IPS-20b (cell line): ENCODE measurements around the gene STK4.
A peak's percentile ranks its signal among the peaks of the same experiment; 100 is the strongest.

Source experiments
- H3K27ac ChIP-seq: one replicate; pipeline ENCODE4 v1.5.1; 2013; ENCODE audit warnings: low read length
- H3K27me3 ChIP-seq: 2 replicates; pipeline ENCODE4 v1.6.1; 2013; ENCODE audit warnings: mild to moderate bottlenecking, low read length, inconsistent platforms; ENCODE audit not compliant: insufficient read depth
- H3K36me3 ChIP-seq: 2 replicates; pipeline ENCODE4 v1.6.1; 2013; ENCODE audit warnings: low read depth, mild to moderate bottlenecking, inconsistent platforms, low read length, moderate library complexity; ENCODE audit not compliant: insufficient read depth
- H3K4me1 ChIP-seq: 2 replicates; pipeline ENCODE4 v1.6.1; 2013; ENCODE audit warnings: mild to moderate bottlenecking, control low read depth, inconsistent platforms, low read length, moderate library complexity; ENCODE audit not compliant: insufficient read depth
- H3K4me3 ChIP-seq: 2 replicates; pipeline ENCODE4 v1.5.1; 2013; ENCODE audit warnings: mild to moderate bottlenecking, low read length, inconsistent platforms
- H3K9ac ChIP-seq: 2 replicates; pipeline ENCODE4 v1.6.1; 2013; ENCODE audit warnings: low read depth, mild to moderate bottlenecking, inconsistent platforms, low read length, moderate library complexity
- H3K9me3 ChIP-seq: 2 replicates; pipeline ENCODE4 v1.6.1; 2013; ENCODE audit warnings: mild to moderate bottlenecking, low read depth, low read length, inconsistent platforms; ENCODE audit not compliant: insufficient read depth

Gene STK4

DNA sequence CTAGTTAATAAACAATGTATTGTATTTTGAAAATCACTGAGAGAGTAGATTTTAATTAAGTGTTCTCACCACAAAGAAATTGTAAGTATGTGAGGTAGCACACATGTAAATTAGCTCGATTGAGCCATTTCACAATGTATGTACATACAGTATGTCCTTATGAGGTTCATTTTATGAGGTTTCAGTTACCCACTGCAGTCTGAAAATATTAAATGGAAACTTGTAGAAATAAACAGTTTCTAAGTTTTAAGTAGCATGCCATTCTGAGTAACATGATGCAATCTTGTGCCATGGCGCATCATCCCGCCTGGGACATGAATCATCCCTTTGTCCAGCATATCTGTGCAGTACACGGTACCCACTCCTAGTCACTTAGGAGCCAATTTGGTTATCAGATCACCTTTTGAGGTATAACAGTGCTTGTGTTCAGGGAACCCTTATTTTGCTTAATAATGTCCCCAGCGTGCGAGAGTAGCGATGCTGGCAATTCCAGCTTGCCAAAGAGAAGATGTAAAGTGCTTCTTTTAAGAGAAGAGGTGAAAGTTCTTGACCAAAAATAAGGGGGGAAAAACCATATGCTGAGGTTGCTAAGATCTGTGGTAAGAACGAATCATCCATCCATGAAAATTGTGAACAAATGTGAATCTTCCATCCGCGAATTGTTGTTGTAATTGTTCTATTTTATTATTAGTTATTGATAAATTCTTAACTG is 69.9 kb downstream of the STK4 start:
- peaks cover 30% of the 10 kb centered on the region for H3K4me1 ChIP-seq
- no peaks in the 10 kb centered on the region for H3K9me3 ChIP-seq
- H3K9ac ChIP-seq = 0 out of 2 replicates have a peak overlapping the region, but pooled peaks have one; percentile 0
- H3K27ac ChIP-seq = no peak overlapping the region
- no peak overlapping the region for H3K4me3 ChIP-seq
- no peaks in the 10 kb centered on the region for H3K36me3 ChIP-seq
- no peaks in the 10 kb centered on the region for H3K27me3 ChIP-seq

DNA sequence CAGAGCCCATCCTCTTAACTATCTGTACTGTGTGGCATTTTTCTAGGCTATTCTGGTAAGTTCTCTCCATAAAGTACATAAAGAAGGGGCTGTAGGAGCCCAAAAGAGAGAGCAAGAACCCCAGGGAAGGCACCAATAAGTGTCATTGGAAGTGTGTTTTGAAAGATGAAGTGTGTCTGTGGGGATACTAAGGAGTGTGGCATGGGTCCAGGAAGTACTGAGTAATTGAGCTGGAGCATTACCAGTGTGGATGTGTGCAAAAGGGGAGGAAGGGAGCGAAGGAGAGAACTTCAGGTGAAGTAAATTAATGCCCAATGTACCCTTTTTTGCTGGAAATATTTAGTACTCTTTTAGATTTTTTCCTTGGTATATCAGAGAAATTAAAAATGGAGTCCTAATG is 70.7 kb downstream of the STK4 start:
- H3K9ac ChIP-seq = no peak overlapping the region
- H3K4me3 ChIP-seq = no peak overlapping the region
- H3K36me3 ChIP-seq = no peaks in the 10 kb centered on the region
- H3K9me3 ChIP-seq = no peaks in the 10 kb centered on the region
- H3K27me3 ChIP-seq = no peaks in the 10 kb centered on the region
- H3K4me1 ChIP-seq = peaks cover 39% of the 10 kb centered on the region
- no peak overlapping the region for H3K27ac ChIP-seq

DNA sequence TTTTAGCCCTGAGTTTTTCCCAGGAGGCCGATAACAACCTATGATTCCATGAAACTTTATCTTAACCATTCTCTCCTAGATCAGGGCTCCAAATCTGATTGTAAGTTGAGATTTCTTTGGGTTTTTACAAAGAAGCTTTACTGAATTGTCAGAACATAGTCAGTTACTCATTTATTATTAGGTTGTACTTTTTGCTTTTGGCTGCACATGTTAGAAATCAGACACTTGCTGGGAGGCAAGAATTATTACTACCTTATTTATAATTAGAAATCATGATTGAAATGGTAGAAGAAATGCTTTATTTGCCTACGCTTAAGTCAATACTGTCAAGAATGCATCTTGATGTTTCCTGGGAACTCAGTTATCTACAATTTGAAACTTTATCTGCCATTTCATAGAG is 71.3 kb downstream of the STK4 start:
- Histone ChIP-seq H3K4me1 (peaks cover 41% of the 10 kb centered on the region), H3K9me3 (no peaks in the 10 kb centered on the region)

DNA sequence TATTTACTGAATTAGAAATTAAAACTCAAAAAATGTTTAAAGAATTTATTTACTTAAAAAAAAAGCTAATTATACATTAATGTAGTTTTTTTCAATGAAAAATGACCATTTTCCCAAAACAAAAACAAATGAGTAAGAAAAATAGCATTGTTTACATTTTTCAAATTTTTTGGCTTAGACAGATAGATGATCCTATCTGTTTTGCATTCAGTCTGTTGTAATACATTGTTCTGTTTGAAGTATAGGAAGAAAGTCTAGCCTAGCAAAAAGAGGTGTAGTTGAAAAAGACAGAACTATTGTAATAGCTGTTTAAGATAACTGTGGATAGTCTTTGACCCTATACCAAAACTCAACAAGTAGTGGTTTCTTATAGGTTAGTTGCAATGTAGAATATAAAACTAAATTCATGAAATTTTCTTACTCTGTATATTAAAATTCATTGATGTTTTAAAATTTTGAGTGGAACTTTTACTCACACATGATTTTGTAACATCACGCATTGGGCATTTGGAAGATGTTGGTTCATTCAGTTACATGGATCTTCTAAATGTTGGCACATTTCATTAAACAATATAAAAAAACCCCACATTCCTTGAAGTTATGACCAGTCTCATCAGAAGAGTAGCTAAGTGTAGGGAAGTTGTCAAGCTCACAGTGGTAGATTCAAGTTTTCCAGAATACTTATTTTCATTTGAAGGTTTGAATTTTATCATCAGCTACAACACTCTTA is 72.6 kb downstream of the STK4 start:
- peaks cover 41% of the 10 kb centered on the region for H3K4me1 ChIP-seq
- H3K9me3 ChIP-seq = no peaks in the 10 kb centered on the region
- no peaks in the 10 kb centered on the region for H3K36me3 ChIP-seq
- H3K27ac ChIP-seq = no peak overlapping the region
- H3K9ac ChIP-seq = no peak overlapping the region
- H3K27me3 ChIP-seq = no peaks in the 10 kb centered on the region
- no peak overlapping the region for H3K4me3 ChIP-seq

More for the DNA sequence above, 71.3 kb downstream of the STK4 start:
- Histone ChIP-seq H3K36me3 (no peaks in the 10 kb centered on the region), H3K27ac (no peak overlapping the region), H3K27me3 (no peaks in the 10 kb centered on the region), H3K4me3 (no peak overlapping the region), H3K9ac (no peak overlapping the region)

DNA sequence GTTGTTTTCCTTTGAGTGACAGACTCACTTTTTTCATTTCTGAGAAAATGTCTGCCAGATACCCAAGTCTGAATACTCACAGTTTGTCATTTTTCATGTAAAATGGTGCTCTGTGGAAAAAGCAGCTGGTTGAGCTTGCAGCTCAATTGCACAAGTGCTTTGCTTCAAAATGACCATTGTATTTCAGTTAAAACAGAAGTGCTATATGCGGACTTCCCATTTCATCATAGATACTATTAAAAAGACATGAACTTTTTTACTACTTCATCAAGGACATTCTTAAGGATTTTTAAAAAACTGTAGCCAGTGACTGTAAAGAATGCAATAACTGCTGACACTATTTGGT is 73.1 kb downstream of the STK4 start:
- Histone ChIP-seq H3K27ac (no peak overlapping the region), H3K36me3 (no peaks in the 10 kb centered on the region), H3K27me3 (no peaks in the 10 kb centered on the region), H3K4me1 (peaks cover 41% of the 10 kb centered on the region), H3K9ac (no peak overlapping the region), H3K4me3 (no peak overlapping the region), H3K9me3 (no peaks in the 10 kb centered on the region)

DNA sequence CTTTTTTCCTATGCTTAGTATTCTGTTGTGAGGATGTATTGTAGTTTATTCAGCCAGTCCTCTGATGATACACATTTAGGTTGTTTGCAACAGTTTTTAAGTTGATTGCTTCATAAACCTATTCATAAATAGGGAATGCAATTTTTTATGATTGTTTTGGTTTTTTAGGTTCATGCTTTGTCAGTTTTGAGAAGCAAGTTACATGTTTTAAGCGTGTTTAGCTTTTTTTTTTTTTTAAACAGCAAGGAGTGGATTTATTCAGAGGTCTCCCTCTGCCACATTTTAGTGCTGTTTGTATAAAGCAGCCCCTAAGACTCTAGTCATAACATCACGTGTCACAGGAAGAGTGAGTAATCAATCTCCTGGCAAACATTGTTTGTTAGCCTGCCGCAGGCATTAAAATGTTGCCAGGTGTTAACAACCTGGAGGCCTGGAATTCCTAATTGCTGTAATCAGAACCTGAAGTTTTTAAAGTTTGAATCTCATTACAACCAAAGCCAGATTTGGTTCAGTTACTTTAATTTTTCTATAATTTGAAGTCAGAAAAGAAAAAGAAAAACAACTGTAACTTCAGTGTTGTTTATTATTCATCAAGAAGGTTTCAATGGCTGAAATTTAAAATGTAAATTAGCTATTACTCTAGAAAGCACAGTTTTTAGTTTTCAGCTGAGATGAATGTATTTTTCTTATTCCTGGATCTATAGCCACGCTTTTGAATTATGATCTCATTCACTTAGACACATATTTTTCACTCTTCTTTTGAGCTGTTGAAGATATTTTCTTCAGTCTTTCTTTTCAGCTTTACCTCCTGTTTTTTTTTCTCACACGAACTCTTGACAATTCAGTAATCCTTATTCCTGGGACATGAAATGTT is 75.4 kb downstream of the STK4 start:
- H3K9ac ChIP-seq = peak overlapping the region; percentile 14; the same call in 1 of the 2 replicates
- no peaks in the 10 kb centered on the region for H3K9me3 ChIP-seq
- H3K27ac ChIP-seq = peak overlapping the region; percentile 40
- peaks cover 38% of the 10 kb centered on the region for H3K4me1 ChIP-seq
- peak overlapping the region; percentile 18; the same call in 1 of the 2 replicates for H3K4me3 ChIP-seq
- no peaks in the 10 kb centered on the region for H3K36me3 ChIP-seq
- H3K27me3 ChIP-seq = no peaks in the 10 kb centered on the region

DNA sequence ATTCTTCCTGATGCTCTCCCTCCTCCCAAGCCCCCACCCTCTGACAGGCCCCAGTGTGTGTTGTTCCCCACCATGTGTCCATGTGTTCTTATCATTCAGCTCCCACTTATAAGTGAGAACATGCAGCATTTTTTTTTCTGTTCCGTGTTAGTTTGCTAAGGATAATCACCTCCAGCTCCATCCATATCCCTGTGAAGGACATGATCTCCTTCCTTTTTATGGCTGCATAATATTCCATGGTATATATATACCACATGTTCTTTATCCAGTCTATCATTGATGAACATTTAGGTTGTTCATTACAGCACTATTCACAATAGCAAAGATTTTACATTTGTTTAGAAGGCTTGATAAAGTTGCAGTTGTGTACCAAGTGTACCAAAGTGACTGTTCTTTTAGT is 76.7 kb downstream of the STK4 start:
- peaks cover 38% of the 10 kb centered on the region for H3K4me1 ChIP-seq
- H3K36me3 ChIP-seq = no peaks in the 10 kb centered on the region
- H3K9ac ChIP-seq = no peak overlapping the region
- no peak overlapping the region for H3K27ac ChIP-seq
- H3K4me3 ChIP-seq = no peak overlapping the region
- no peaks in the 10 kb centered on the region for H3K9me3 ChIP-seq
- no peaks in the 10 kb centered on the region for H3K27me3 ChIP-seq

DNA sequence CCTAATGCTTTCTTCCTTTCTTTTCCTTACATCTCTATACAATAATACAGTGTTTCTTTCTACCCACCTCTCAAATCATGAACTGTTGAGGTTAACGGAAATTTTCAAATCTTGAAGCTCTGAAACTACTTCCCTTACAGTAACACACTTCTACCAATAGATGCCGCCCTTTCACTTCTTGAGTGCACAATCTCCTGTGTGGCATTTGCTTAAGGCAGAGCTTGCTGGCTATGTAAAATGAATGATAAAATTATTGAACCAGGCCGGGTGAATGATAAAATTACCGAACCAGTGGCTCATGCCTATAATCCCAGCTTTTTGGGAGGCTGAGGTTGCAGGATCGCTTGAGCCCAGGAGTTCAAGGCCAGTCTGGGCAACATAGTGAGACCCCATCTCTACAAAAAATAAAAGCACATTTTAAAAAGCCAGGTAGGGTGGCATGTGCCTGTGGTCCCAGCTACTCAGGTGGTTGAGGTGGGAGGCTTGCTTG is 77.8 kb downstream of the STK4 start:
- no peaks in the 10 kb centered on the region for H3K27me3 ChIP-seq
- H3K4me1 ChIP-seq = peaks cover 31% of the 10 kb centered on the region
- no peak overlapping the region for H3K4me3 ChIP-seq
- no peaks in the 10 kb centered on the region for H3K9me3 ChIP-seq
- H3K36me3 ChIP-seq = no peaks in the 10 kb centered on the region
- H3K9ac ChIP-seq = no peak overlapping the region
- H3K27ac ChIP-seq = no peak overlapping the region

DNA sequence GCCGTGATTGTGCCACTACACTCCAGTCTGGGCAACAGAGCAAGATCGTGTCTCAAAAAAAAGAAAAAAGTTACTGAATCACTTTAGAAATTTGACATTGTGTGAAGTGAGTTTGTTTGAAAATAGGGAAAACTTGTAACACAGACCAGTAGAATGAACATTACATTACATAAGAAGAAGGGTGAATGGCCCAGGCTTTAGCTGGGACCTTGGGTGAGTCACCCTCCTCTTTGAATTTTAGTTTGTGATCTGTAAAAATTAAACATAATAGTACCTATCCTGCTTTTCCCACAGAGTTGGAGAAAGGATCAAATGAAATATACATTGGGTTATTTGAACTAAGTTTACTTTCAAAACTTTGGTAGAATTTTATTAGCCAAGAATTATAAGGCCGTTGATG is 78.3 kb downstream of the STK4 start:
- H3K4me3 ChIP-seq = no peak overlapping the region
- H3K36me3 ChIP-seq = no peaks in the 10 kb centered on the region
- no peak overlapping the region for H3K27ac ChIP-seq
- H3K9ac ChIP-seq = no peak overlapping the region
- no peaks in the 10 kb centered on the region for H3K9me3 ChIP-seq
- no peaks in the 10 kb centered on the region for H3K27me3 ChIP-seq
- H3K4me1 ChIP-seq = peaks cover 26% of the 10 kb centered on the region

DNA sequence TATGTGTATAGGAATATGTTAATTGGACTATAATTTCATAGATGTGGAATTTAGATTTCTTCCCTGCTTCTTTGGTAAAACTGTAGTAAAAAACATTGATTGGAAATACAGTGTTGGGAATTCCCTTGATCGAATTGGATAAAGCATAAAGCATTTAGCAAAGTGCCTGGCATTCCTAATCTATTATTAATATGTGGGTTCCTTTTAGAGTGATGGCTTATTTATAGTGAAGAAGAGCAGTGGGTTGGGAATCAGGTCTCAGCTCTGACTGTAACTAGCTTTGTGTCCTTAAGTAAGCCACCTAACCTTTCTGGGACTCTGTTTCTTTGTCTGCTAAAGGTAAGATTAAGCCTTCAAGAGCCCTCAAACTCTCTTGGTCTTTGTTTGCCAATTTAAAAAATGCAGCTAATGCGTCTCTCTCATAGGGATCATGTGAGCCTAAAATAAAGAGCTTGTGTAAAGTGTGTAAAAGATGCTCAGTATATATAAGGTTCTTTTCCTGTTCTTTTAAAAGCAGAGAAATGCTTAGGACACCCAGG is 81.3 kb downstream of the STK4 start:
- peaks cover under 1% of the 10 kb centered on the region for H3K4me1 ChIP-seq
- no peaks in the 10 kb centered on the region for H3K9me3 ChIP-seq

DNA sequence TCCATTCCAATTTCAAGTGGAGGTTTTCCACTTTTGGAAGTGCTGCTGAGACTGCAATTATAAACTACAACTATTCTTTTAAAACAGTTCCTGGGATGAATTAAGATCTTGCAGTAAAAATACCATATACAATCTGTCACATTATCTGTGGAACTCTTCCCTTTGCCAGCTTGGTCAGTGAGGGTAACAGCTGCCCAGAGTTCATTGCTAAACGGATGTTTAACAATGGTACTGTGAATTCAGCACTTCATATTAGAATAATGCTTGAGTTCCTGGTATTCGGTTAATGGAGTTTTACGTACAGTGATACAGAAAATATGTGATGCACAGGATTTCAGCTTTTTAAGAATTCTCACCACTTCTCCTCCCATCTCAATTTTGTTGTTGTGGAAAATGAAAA is 83.1 kb downstream of the STK4 start:
- H3K9me3 ChIP-seq = no peaks in the 10 kb centered on the region
- peaks cover 7% of the 10 kb centered on the region for H3K36me3 ChIP-seq
- no peaks in the 10 kb centered on the region for H3K27me3 ChIP-seq
- no peaks in the 10 kb centered on the region for H3K4me1 ChIP-seq
- H3K4me3 ChIP-seq = no peak overlapping the region
- no peak overlapping the region for H3K9ac ChIP-seq
- no peak overlapping the region for H3K27ac ChIP-seq

More for the DNA sequence above, 81.3 kb downstream of the STK4 start:
- H3K27me3 ChIP-seq = no peaks in the 10 kb centered on the region
- no peak overlapping the region for H3K4me3 ChIP-seq
- no peaks in the 10 kb centered on the region for H3K36me3 ChIP-seq
- H3K27ac ChIP-seq = no peak overlapping the region
- H3K9ac ChIP-seq = no peak overlapping the region
